Measurements from ENCODE around the gene LTV1.
"Not testable (repeated sequence)": the region's sequence is repeated elsewhere in the genome, so short reads cannot be mapped to it uniquely, and the experiment has no call there.

Gene LTV1

GRCh38 chr6:143843677-143843999 lies 500 bp downstream of the LTV1 start:
- DNase-seq (ENCODE audit: low spot score): no peak

GRCh38 chr6:143844006-143844405 lies 868 bp downstream of the LTV1 start:
- DNase-seq (ENCODE audit: low spot score): no peak

- DNase-seq (ENCODE audit: low spot score): no peak
These were observed 1.9 kb downstream of the LTV1 start for GRCh38 chr6:143845033-143845432.

GRCh38 chr6:143851706-143852105 lies 8.6 kb downstream of the LTV1 start:
- DNase-seq (ENCODE audit: low spot score): not testable (repeated sequence)

GRCh38 chr6:143855057-143855456 lies 11.9 kb downstream of the LTV1 start:
- not testable (repeated sequence) for DNase-seq (ENCODE audit: low spot score)

- DNase-seq (ENCODE audit: low spot score): not testable (repeated sequence)
These were observed 13.6 kb downstream of the LTV1 start for GRCh38 chr6:143856762-143857161.

- DNase-seq (ENCODE audit: low spot score): no peak
These were observed 14.5 kb downstream of the LTV1 start for GRCh38 chr6:143857651-143858050.

- DNase-seq (ENCODE audit: low spot score): no peak
These were observed 16.9 kb downstream of the LTV1 start for GRCh38 chr6:143859891-143860660.

GRCh38 chr6:143863771-143864170 lies 20.6 kb downstream of the LTV1 start:
- DNase-seq (ENCODE audit: low spot score): no peak

- DNase-seq (ENCODE audit: low spot score): no peak
These were observed 21.1 kb downstream of the LTV1 start, which contains the start of gene ZC2HC1B for GRCh38 chr6:143864234-143864633. ZC2HC1B (plus strand) TSS chr6:143864474; CDS start chr6:143864540, 66 bp downstream.

- DNase-seq (ENCODE audit: low spot score): no peak
These were observed 24.1 kb downstream of the LTV1 start for GRCh38 chr6:143867236-143867635.

GRCh38 chr6:143868808-143869207 lies 25.7 kb downstream of the LTV1 start:
- not testable (repeated sequence) for DNase-seq (ENCODE audit: low spot score)

GRCh38 chr6:143871202-143871730 lies 28.1 kb downstream of the LTV1 start:
- DNase-seq (ENCODE audit: low spot score): not testable (repeated sequence)

- no peak for DNase-seq (ENCODE audit: low spot score)
These were observed 29.1 kb downstream of the LTV1 start for GRCh38 chr6:143872201-143872600.

- DNase-seq (ENCODE audit: low spot score): not testable (repeated sequence)
These were observed 30.5 kb downstream of the LTV1 start for GRCh38 chr6:143873600-143873999.

- not testable (repeated sequence) for DNase-seq (ENCODE audit: low spot score)
These were observed 31.4 kb downstream of the LTV1 start for GRCh38 chr6:143874503-143874902.

- DNase-seq (ENCODE audit: low spot score): no peak
These were observed 34.6 kb downstream of the LTV1 start for GRCh38 chr6:143877584-143878271.

GRCh38 chr6:143878272-143878760 lies 35.2 kb downstream of the LTV1 start:
- peak; percentile 8 for DNase-seq (ENCODE audit: low spot score)

- DNase-seq (ENCODE audit: low spot score): no peak
These were observed 37.3 kb downstream of the LTV1 start for GRCh38 chr6:143880412-143880811.

- no peak for DNase-seq (ENCODE audit: low spot score)
These were observed 39.3 kb downstream of the LTV1 start for GRCh38 chr6:143882401-143882930.

GRCh38 chr6:143884216-143884900 lies 41.2 kb downstream of the LTV1 start:
- DNase-seq (ENCODE audit: low spot score): no peak

- DNase-seq (ENCODE audit: low spot score): no peak
These were observed 42.0 kb downstream of the LTV1 start for GRCh38 chr6:143885116-143885515.

All from LoVo (cell line).